ENCODE data around the gene MYEOV.
A peak's percentile ranks its signal among the peaks of the same experiment; 100 is the strongest.

MYEOV gene

DNA sequence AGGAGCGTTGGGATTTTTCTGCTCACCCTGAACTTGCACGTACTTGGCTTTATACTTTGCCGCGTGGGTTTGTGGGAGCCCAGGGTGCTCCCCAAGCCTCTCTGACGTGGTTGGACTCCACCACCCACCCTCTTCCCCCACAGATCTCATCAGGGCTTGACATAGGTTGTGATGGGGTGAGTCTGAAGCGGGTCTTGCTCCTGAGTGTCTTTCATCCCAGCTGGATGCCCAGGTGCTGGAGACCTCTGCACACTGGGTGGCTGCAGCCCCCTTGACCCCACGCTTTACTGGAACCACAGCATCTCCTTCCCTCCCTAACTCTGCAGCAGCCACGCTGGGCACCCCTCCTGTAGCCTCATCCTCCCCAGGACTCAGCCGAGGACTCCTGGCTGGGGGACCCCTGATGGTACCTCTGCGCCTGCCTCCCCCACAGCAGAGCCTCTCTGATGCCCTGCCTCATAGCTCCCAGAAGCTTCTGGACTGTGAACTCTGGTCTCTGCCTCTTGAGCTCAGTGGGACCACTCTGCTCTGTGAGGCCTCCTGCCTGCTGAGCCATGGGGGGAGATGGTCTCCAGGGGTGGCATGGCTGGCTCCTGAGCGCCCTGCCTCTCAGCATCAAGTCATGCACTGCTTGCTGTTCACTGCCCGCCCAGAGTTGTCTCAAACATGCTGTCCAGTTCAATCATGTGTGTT lies 45.2 kb downstream of the MYEOV start:
- Mint-ChIP-seq H3K9me3 (peaks cover 6% of the 10 kb centered on the region), H3K36me3 (ENCODE audit: insufficient read depth) (no peaks in the 10 kb centered on the region), H3K27ac (ENCODE audit: low read depth) (no peak overlapping the region), H3K27me3 (no peaks in the 10 kb centered on the region), H3K4me1 (peaks cover 23% of the 10 kb centered on the region), H3K4me3 (no peak overlapping the region)
- DNase-seq (ENCODE audit: low spot score in 2 of 2) (no peak), ATAC-seq (replicated peaks; ENCODE audit: extremely low read depth, poor library complexity, severe bottlenecking) (no peak)

DNA sequence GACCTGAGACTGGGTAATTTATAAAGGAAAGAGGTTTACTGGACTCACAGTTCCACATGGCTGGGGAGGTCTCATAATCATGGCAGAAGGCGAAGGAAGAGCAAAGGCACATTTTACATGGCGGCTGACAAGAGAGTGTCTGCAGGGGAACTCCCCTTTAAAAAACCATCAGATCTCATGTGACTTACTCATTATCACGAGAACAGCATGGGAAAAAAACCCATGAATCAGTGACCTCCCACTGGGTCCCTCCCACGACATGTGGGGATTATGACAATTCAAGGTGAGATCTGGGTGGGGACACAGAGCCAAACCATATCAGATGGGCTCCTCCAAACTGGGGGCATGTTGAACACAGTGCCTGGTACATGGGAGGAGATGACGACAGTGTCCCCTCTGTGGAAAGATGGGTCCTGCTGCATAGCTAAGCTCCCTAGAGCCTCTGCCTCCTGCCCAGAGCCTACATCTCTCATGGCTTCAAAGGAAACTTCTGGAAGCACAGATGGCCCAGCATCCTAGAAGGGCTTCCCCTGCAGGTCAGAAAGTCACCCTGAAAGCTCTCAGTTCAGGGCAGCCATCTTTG lies 46.1 kb downstream of the MYEOV start:
- ATAC-seq (replicated peaks; ENCODE audit: extremely low read depth, poor library complexity, severe bottlenecking) (no peak), DNase-seq (ENCODE audit: low spot score in 2 of 2) (no peak)
- Mint-ChIP-seq H3K36me3 (ENCODE audit: insufficient read depth) (no peaks in the 10 kb centered on the region), H3K27me3 (no peaks in the 10 kb centered on the region), H3K9me3 (peaks cover 6% of the 10 kb centered on the region), H3K4me3 (no peak overlapping the region), H3K4me1 (peaks cover 23% of the 10 kb centered on the region), H3K27ac (ENCODE audit: low read depth) (no peak overlapping the region)

DNA sequence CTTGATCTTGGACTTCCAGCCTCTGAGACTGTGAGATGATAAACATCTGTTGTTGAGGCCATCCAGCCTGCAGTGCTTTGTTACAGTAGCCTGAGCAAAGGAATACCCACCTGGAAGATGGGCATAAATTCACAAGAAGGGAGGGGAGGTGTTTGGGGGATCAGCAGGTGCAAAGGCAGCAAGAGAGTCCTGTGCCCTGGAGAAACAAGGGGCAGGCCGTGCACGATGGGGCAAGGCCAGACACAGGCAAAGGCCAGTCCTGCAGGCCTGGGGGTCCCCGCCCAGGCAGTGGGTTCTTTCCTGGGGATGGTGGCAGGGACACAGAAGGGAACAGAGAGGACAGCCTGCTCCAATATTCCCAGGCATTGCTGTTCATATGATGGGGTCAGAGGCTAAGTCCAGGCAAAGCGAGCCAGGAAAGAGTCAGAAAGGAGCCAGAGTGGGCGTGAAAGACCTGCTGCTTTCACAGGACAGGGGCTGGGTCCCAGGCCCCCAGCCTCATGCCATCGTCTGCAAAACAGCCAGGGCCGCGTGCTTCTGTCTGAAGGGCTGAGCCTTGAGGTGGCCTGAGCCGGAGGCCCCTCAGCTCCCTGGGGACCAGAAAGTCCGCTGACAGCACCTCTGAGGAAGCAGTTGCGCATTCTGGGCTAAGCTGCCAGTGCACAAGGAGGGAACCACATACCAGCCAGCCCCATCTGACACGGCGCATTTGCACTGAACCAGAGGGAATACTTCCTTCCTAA lies 48.8 kb downstream of the MYEOV start:
- Mint-ChIP-seq H3K9me3 (peaks cover 6% of the 10 kb centered on the region), H3K36me3 (ENCODE audit: insufficient read depth) (no peaks in the 10 kb centered on the region), H3K4me1 (peaks cover 15% of the 10 kb centered on the region), H3K27me3 (no peaks in the 10 kb centered on the region), H3K4me3 (no peak overlapping the region), H3K27ac (ENCODE audit: low read depth) (no peak overlapping the region)
- DNase-seq (ENCODE audit: low spot score in 2 of 2), result peak in 1 of 2 donors; percentile 7
- no peak for ATAC-seq (replicated peaks; ENCODE audit: extremely low read depth, poor library complexity, severe bottlenecking)

DNA sequence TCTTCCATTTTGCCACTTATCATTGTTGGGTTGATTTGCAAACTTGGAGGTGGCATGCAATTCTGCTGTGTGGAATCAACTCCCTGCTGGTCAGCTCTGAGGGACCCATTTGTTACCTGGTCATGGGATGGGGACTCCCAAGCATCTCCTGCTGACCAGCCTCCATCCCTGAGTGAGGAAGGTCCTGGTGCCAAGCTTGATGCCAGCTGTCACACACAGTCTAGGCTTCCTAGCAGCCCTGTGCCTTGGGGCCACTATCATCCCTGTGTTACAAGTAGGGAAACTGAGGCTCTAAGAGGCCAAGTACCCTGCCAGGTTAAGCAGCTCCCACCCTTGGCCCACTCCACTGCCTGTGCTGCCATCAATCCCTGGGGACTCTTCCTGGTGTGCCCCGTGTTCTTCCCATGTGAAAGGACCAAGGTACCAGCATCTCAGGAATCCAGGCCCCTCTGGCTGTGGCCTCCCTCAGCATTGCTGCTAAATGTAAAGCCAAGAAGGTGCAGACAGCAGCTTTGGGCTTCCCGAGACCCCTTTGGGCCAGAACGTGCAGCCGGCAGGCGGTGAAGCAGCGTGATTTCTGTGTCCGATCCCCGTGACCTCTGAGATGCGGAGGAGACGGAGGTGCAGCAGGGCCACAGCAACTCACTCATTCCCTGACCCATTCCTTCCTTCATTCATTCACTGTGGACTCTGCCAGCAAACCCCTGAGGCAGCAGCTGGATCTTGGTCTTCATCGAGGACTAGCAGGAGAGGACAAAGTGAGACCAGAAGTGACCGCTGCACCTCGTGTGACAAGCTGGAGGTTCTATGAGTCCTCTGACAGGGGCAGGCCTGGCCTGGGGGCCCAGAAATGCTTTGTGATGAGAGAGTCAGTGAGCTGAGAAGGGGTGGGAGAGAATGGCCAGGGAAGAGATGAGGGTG lies 49.7 kb downstream of the MYEOV start:
- H3K36me3 Mint-ChIP-seq (ENCODE audit: insufficient read depth), result no peaks in the 10 kb centered on the region
- no peak for ATAC-seq (replicated peaks; ENCODE audit: extremely low read depth, poor library complexity, severe bottlenecking)
- peaks cover 9% of the 10 kb centered on the region for H3K4me1 Mint-ChIP-seq
- no peaks in the 10 kb centered on the region for H3K27me3 Mint-ChIP-seq
- no peak overlapping the region for H3K4me3 Mint-ChIP-seq
- peaks cover 6% of the 10 kb centered on the region for H3K9me3 Mint-ChIP-seq
- no peak overlapping the region for H3K27ac Mint-ChIP-seq (ENCODE audit: low read depth)
- peak in 1 of 2 donors; percentile 8 for DNase-seq (ENCODE audit: low spot score in 2 of 2)

DNA sequence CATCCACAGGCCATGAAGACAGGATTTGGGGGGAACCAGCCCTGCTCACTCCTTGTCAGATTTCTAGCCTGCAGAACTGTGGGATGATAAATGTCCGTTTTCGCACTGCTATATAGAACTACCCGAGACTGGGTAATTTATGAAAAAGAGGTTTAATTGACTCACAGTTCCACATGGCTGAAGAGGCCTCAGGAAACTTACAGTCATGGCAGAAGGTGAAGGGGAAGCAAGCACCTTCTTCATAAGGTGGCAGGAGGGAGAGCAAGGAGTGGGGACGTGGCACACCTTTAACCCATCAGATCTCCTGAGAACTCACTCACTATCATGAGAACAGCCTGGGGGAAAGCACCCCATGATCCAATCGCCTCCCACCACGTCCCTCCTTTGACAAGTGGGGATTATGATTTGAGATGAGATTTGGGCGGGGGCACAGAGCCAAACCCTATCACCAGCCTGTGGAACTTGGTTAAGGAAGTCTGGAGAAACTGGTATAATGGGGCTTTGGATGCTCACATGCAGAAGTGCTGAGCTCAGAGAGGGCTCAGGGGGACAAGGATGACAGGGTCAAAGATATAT lies 50.7 kb downstream of the MYEOV start:
- Mint-ChIP-seq H3K27ac (ENCODE audit: low read depth) (no peak overlapping the region), H3K4me3 (no peak overlapping the region), H3K4me1 (no peaks in the 10 kb centered on the region), H3K36me3 (ENCODE audit: insufficient read depth) (no peaks in the 10 kb centered on the region), H3K27me3 (no peaks in the 10 kb centered on the region), H3K9me3 (peaks cover 5% of the 10 kb centered on the region)
- DNase-seq (ENCODE audit: low spot score in 2 of 2), result no peak
- no peak for ATAC-seq (replicated peaks; ENCODE audit: extremely low read depth, poor library complexity, severe bottlenecking)

All from central memory CD8-positive, alpha-beta T cell (primary cell).